ENCODE measurements around the gene MYEOV. TPM values are rescaled to one million over a fixed set of nuclear protein-coding genes. Genes with fewer than 3 reads are reported as not detected.

The MYEOV gene
- total and polyA plus RNA-seq, 11 donors, result 0.08 to 0.88 (median 0.23) TPM; not detected in 7

DNA sequence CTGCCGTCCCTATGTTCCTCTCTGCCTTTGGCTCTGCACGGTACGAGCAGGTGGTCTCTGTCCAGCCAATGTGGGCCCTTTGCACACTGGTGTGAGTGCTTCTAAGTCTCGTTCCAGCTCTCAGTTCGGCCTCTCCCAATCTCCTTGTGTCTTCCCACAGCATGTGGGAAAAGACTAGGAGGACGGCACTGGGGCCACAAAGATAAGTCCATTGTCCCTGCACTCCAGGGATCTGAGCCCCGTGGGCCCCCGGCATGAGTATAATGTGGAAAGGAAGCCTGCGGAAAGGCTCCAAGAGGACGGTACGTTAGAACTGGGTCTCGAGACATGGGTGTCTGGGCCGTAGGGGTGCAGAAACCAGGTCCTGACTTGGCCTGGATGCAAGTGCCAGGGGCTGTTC lies 16.4 kb downstream of the MYEOV start:
- no peak for DNase-seq
- ATAC-seq, result no peak
- H3K27me3 ChIP-seq, result no peaks in the 10 kb centered on the region
- no peaks in the 10 kb centered on the region for H3K9me3 ChIP-seq
- no peak for TF ChIP-seq POLR2A (IDR thresholded peaks at IDR 0.05)
- TF ChIP-seq, protein P1, sequence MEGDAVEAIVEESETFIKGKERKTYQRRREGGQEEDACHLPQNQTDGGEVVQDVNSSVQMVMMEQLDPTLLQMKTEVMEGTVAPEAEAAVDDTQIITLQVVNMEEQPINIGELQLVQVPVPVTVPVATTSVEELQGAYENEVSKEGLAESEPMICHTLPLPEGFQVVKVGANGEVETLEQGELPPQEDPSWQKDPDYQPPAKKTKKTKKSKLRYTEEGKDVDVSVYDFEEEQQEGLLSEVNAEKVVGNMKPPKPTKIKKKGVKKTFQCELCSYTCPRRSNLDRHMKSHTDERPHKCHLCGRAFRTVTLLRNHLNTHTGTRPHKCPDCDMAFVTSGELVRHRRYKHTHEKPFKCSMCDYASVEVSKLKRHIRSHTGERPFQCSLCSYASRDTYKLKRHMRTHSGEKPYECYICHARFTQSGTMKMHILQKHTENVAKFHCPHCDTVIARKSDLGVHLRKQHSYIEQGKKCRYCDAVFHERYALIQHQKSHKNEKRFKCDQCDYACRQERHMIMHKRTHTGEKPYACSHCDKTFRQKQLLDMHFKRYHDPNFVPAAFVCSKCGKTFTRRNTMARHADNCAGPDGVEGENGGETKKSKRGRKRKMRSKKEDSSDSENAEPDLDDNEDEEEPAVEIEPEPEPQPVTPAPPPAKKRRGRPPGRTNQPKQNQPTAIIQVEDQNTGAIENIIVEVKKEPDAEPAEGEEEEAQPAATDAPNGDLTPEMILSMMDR (IDR thresholded peaks at IDR 0.05), result no peak
- no peak overlapping the region for H3K27ac ChIP-seq
- no peak overlapping the region for H3K4me3 ChIP-seq
- intact Hi-C loops (cut with DNase I), result no loop called here
- WGBS, 4 donors, result 82 to 88% (median 86%) methylated on average over 13 of the region's 13 CpGs
- H3K4me1 ChIP-seq, result peaks cover 3 to 40% (median 19%) of the 10 kb centered on the region in 12 donors
- no peaks in the 10 kb centered on the region for H3K36me3 ChIP-seq

DNA sequence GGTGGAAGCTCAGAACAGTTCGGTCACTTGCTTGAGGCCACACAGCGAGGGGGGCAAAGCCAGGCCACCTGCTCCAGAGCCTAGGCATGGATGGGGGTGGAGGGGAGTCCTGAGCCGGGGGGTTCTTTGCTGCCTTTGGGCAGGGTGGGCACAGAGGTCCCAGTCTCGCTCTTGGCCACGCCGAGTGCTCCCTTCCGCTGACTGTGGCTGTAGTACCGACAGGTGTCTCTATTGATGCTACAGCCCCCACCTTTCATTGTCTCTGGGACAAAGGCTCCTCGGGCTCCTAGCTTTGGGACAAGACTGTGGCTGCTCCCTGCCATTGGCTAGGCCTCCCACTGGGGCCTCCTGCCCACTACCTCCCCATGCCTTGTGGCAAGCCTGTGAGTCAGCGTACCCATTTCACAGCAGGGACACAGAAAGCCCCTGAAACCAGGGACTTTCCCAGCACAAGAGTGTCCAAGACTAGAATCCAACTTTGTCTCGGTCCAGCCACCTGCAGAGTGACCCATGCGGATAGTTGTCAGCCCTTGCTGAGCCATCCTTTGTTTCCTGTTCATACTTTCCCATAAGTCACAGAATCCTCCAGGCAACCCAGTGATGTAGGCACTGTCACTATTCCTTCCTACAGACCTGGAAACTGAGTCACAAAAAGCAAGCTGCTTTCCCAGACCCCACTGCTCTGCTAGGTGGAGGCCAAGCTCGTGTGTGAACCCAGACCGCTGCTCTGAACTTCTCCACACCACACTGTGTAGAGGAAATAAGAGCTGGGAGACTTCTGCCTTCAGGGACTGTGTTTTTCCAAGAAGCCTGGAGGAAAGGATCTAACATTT lies 17.2 kb downstream of the MYEOV start:
- H3K4me3 ChIP-seq, result no peak overlapping the region
- ATAC-seq (no peak), DNase-seq (no peak)
- H3K9me3 ChIP-seq, result no peaks in the 10 kb centered on the region
- H3K27me3 ChIP-seq, result no peaks in the 10 kb centered on the region
- H3K27ac ChIP-seq, result peak overlapping the region in 2 of 12 donors; percentile 40 to 71
- peaks cover 3 to 40% (median 19%) of the 10 kb centered on the region in 12 donors for H3K4me1 ChIP-seq
- intact Hi-C loops (cut with DNase I), result no loop called here
- 87 to 94% (median 88%) methylated on average over 14 of the region's 14 CpGs for WGBS, 4 donors
- H3K36me3 ChIP-seq, result no peaks in the 10 kb centered on the region
- TF ChIP-seq, protein P1 (IDR thresholded peaks at IDR 0.05), result no peak
- TF ChIP-seq POLR2A (IDR thresholded peaks at IDR 0.05), result no peak

DNA sequence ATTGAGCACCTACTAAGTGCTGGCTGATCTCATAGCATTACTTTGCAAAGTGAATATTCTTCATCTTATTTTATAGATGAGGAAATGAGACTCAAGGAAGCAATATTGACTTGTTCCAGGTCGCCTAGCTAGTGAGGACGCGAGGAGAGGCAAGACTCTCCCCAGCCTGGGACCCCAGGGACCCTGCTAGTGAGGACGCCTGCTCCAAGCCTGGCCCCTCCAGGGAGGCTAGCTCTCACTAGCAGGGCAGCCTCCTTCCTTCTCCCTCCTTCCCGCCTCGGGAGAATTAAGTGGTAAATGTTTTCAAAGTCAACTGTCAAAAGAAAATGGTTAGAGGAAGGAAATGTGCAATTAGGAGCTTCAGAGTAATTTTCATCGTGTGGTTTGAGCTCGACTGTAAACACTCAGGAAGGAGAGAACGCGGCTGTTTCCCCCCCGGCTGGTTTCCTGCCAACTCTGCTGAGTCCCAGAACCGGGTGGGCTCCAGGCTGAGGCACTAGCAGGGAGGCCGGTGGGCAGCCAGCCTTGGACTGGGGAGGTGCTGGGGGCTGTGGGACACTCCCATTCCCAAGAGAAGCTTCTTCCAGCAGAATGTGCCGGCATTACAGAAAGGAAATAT lies 17.9 kb downstream of the MYEOV start:
- intact Hi-C loops (cut with DNase I), result no loop called here
- peak in 1 of 5 donors; percentile 63 for DNase-seq
- 37 to 65% (median 42%) methylated on average over 14 of the region's 14 CpGs for WGBS, 4 donors
- peak overlapping the region in 6 of 12 donors; percentile 0 to 71 (median 20) for H3K27ac ChIP-seq
- no peaks in the 10 kb centered on the region for H3K36me3 ChIP-seq
- peaks cover 0 to 7% (median 0%) of the 10 kb centered on the region in 12 donors for H3K9me3 ChIP-seq
- H3K4me1 ChIP-seq, result peaks cover 3 to 40% (median 19%) of the 10 kb centered on the region in 12 donors
- peak in 2 of 4 donors; percentile 13 to 26 for ATAC-seq
- peak overlapping the region in 1 of 12 donors; percentile 3 for H3K4me3 ChIP-seq
- TF ChIP-seq, protein P1 (IDR thresholded peaks at IDR 0.05), result no peak
- no peaks in the 10 kb centered on the region for H3K27me3 ChIP-seq

All from heart left ventricle (tissue), 16 donors.